Urinary bladder (tissue), 4 donors: Measurements from ENCODE around the gene GOLGA1. TPM values are rescaled to one million over a fixed set of nuclear protein-coding genes. Genes with fewer than 3 reads are reported as not detected.
"Not testable (repeated sequence)": the region's sequence is repeated elsewhere in the genome, so short reads cannot be mapped to it uniquely, and the experiment has no call there.

ENCODE experiments used
- DNase-seq: peaks from one replicate; pipeline ENCODE4 v3.0.0-alpha.2; 2015; ENCODE audit errors: extremely low spot score
- H3K27ac ChIP-seq: one replicate; pipeline ENCODE4 v1.5.1; 2013; ENCODE audit warnings: low read depth, mild to moderate bottlenecking, moderate library complexity
- H3K36me3 ChIP-seq: one replicate; pipeline ENCODE4 v1.6.1; 2013; ENCODE audit warnings: mild to moderate bottlenecking, moderate library complexity; ENCODE audit not compliant: insufficient read depth
- H3K4me1 ChIP-seq: one replicate; pipeline ENCODE4 v1.6.1; 2013; ENCODE audit warnings: mild to moderate bottlenecking, moderate library complexity; ENCODE audit not compliant: insufficient read depth
- H3K4me3 ChIP-seq: one replicate; pipeline ENCODE4 v1.5.1; 2013; ENCODE audit warnings: low read depth, low read length
- WGBS: extraction: QIAGEN DNeasy Blood & Tissue Kit; methylation state at CpG from one replicate; pipeline ENCODE4 v1.1.7; 2013; 5-methylcytosine and 5-hydroxymethylcytosine counted together
- polyA plus RNA-seq: library from polyadenylated mRNA; stranded (reverse); fragments of 200-250 nt; gene quantifications from one replicate; pipeline ENCODE4 v1.2.3, GENCODE V29; 2013
- total RNA-seq: library from RNA; depleted of rRNA; stranded (reverse); fragments of >200 nt; gene quantifications from one replicate; pipeline ENCODE4 v1.2.3, GENCODE V29; 2014
- donor health status: healthy with polysubstance abuse.
- donor health status: healthy.

Gene GOLGA1
- total and polyA plus RNA-seq, 2 donors = 14.2 to 17.7 TPM

DNA sequence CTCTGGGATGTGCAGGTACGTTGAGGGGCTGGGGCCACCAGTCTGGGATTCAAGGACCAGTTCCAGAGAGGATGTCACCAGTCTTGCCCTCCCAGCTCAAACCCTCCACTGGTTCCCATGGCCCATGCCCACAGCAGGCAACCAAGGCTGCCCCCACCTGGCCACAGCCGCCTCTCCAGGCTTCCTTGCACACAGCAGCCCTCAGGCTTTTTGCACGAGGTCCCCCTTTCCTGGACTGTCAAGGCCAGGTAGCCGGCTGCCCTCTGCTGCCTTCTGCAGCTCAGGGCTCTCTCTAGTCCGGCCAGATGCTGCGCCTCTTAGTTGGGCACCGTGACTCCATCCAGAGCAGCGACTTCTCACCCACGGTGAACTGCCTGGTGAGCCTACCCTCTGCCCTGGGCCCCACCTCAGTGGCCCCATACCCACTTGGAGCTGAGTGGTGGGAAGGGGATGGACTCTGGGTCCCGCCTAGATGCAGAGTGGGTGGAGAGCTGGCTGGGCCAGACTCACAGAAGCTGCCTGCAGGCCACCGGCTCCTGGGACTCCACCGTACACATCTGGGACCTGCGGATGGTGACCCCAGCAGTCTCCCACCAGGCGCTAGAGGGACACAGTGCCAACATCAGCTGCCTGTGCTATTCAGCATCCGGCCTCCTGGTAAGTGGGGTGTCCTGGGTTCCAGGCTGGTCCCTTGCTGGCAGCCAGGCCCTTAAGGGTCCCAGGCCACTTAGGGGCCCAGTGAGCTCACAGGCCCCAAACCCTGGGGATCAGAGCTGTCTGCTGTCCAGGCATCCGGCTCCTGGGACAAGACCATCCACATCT lies 84.7 kb downstream of the GOLGA1 start:
- Histone ChIP-seq H3K4me3 (no peak overlapping the region), H3K4me1 (no peaks in the 10 kb centered on the region), H3K27ac (no peak overlapping the region), H3K36me3 (peaks cover 2% of the 10 kb centered on the region)
- no peak for DNase-seq
- WGBS = 59% methylated on average over 16 of the region's 16 CpGs

DNA sequence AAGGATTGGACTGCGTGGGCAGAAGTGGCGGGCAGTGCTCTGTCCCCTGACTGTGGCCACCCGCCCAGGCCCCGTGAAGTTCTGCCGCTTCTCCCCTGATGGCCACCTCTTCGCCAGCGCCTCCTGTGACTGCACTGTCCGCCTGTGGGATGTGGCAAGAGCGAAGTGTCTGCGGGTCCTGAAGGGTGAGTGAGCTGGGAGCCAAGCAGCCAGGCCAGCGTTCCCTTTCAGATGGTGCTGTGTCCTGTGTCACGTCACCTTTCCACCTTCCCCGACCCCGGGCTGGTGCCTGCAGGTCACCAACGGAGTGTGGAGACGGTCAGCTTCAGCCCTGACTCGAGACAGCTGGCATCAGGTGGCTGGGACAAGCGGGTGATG lies 85.3 kb downstream of the GOLGA1 start:
- H3K4me1 ChIP-seq = no peaks in the 10 kb centered on the region
- H3K36me3 ChIP-seq = peaks cover 2% of the 10 kb centered on the region
- no peak overlapping the region for H3K4me3 ChIP-seq
- 85% methylated on average over 18 of the region's 18 CpGs for WGBS
- no peak overlapping the region for H3K27ac ChIP-seq
- DNase-seq = no peak

DNA sequence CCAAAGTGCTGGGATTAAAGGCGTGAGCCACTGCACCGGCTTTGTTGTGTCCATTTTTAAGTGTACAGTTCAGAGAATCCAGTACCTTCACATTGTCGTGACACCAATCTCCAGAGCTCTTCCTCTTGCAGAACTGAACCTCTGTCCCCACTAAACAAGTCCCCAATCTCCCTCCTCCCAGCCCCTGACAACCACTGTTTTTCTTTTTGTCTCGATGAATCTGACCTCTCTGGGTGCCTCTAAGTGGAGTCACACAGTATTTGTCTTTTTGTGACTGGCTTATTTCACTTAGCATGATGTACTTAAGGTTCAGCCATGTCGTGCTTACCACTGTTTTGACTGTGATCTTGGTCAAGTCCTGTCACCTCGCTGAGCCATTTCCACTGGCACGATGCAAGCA lies 86.1 kb downstream of the GOLGA1 start:
- H3K36me3 ChIP-seq = peaks cover 2% of the 10 kb centered on the region
- H3K4me1 ChIP-seq = no peaks in the 10 kb centered on the region
- H3K4me3 ChIP-seq = no peak overlapping the region
- WGBS = 67% methylated on average over 7 of the region's 7 CpGs
- no peak for DNase-seq
- H3K27ac ChIP-seq = no peak overlapping the region

DNA sequence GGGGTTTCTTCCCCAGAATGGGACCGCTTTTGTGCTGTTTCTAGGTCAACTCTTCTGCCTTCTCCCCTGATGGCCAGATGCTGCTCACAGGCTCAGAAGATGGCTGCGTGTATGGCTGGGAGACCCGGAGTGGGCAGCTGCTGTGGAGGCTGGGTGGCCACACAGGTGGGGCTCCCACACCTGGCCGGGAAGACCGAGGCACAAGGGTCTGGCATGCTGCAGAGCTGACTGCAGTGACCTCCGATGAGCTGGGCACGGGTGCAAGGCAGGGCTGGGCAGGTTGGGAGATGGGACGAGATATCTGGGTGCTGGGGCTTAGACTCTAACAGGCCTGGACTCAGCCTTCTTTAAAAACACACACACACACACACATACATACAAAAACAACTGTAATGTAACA lies 86.7 kb downstream of the GOLGA1 start:
- 83% methylated on average over 8 of the region's 8 CpGs for WGBS
- Histone ChIP-seq H3K4me1 (no peaks in the 10 kb centered on the region), H3K36me3 (peaks cover 2% of the 10 kb centered on the region), H3K27ac (no peak overlapping the region), H3K4me3 (no peak overlapping the region)
- DNase-seq = no peak

DNA sequence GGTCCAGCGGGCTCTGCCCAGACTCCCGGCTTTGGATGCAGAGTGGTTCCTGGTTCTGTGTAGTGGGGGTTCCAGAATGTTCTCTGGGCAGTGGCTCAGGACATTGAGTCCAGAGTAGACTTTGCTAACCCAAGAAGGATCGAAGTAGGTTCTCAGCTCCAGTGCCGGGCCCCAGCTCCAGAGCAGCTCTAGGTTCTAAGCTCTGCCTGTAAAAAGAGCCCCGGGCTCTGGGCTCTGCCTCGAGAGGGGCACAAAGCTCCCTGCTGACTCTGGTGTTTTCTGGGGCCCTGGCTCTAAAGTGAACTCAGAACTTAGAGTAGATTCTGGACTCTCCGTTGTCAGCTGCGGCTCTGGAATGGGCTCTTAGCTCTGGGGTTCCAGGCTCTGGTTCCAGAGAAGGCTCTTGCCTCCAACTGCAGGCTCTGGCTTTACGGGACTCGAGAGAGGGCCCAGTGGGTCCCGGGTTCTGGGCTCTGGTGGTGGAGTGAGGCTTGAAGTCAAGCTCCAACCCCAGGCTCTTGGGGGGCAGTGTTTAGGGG lies 87.2 kb downstream of the GOLGA1 start:
- DNase-seq = no peak
- H3K27ac ChIP-seq = no peak overlapping the region
- peak overlapping the region; percentile 34 for H3K4me3 ChIP-seq
- WGBS = 70% methylated on average over 11 of the region's 11 CpGs
- peaks cover 2% of the 10 kb centered on the region for H3K36me3 ChIP-seq
- no peaks in the 10 kb centered on the region for H3K4me1 ChIP-seq

DNA sequence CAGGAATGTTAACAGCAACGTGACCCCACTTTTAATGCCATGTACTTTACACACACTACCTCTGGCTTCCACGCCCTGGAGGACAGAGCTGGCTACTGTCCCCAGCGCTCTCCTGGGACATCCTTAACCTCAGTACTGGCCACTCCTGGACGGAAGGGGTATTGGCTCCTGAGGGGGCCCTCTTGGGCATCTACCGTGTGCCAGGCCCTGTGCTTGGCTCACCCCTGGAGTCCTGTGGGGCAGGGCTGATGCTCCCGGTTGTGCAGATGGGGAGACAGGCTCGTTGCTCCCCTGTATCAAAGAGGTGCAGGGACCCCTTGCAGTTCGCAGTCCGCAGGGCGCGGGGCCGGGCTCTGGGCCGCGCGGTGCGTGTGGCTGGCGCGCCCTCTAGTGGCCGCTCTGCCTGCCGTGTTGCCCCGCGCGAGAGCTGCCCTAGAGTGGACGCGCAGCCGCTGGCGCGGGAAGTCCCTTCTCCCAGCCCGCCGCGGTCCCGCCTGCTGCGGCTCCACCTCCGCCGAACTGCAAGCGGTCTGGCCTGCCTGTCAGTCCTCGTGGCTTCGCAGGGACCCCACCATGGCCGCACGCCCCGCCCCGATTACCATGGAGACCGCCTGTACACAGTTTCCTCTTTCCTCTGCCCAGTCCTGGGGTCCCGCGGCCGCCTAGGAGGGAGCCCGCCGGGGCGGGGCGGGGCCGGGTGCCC lies 87.9 kb downstream of the GOLGA1 start, which contains the start of gene WDR38:
TSS of gene WDR38 (plus strand) at position 632 of the 703 bp plus-strand sequence. CDS start 72 bp downstream, outside the sequence.
- no peak for DNase-seq
- Histone ChIP-seq H3K4me1 (no peaks in the 10 kb centered on the region), H3K4me3 (peak within 1 kb of the TSS; percentile 34), H3K27ac (no peak within 1 kb of the TSS), H3K36me3 (peaks cover 2% of the 10 kb centered on the region)
- under 1% methylated on average over 51 of the region's 51 CpGs for WGBS

DNA sequence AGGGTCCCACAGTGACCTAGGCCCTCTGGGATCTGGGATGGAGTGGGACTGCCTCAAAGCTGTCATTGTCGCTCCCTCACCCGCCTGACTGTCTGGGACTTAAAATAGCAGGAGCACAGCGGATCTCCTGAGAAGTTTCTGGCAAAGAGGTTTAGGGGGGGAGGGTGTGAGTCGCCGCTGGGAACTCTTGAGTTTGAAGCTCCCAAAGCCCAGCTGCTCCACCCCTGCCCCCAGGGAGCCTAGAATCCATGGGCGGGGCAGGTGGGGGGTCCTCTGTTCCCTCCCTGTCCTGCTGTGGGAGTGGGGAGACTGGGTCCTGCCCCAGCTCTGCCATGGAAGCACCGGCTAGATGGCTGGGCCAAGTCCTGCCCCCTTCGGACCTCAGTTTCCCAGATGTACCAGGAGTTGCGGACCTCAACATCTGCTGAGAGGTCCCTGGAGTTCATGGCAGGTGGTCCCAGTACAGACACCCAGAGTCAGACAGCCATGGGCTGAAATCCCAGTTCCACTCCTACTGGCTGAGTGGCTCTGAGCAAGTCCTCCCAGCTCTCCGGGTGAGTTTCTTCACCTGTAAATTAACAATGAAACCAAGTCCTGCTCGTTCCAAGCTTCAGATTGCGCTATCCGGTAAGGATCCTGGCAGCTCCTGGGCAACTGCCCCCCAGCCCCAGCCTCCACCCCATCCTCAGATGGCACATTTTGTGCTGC lies 88.6 kb downstream of the GOLGA1 start:
- Histone ChIP-seq H3K4me3 (no peak overlapping the region), H3K27ac (no peak overlapping the region), H3K4me1 (no peaks in the 10 kb centered on the region), H3K36me3 (no peaks in the 10 kb centered on the region)
- no peak for DNase-seq
- WGBS = 61% methylated on average over 13 of the region's 13 CpGs

DNA sequence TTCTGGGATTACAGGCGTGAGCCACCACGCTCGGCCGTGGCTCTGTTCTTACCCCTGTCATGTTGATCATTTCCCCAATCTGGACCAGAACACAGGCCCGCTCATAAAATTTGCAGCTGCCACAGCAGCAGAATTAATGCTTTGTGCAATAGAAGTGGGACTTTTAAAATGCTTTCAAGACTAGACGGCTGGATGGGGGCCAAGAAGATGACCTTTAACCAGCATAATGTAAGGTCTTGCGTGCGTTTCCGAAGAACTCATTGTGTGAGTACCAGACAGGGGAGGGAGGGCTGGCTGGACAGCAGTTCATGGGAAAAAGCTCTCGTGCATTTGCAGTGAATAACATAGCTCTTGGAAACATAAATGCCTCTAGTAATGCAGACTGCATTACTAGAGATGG lies 91.1 kb downstream of the GOLGA1 start:
- H3K4me3 ChIP-seq = no peak overlapping the region
- H3K4me1 ChIP-seq = no peaks in the 10 kb centered on the region
- H3K27ac ChIP-seq = no peak overlapping the region
- H3K36me3 ChIP-seq = no peaks in the 10 kb centered on the region
- WGBS = 49% methylated on average over 10 of the region's 10 CpGs
- no peak for DNase-seq

DNA sequence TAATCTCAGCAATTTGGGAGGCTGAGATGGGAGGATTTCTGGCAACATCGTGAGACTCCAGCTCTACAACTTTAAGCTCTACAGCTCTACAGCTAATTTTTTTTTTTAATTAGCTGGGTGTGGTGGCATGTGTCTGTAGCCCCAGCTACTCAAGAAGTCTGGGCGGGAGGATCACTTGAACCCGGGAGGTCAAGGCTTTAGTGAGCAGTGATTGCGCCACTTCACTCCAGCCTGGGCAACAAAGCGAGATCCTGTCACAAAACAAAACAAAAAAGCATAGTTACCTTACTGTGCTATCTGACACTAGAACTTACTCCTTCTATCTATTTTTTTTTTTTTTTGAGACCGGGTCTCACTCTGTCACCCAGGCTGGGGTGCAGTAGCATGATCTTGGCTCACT lies 93.9 kb downstream of the GOLGA1 start:
- H3K4me1 ChIP-seq = no peaks in the 10 kb centered on the region
- H3K36me3 ChIP-seq = no peaks in the 10 kb centered on the region
- H3K27ac ChIP-seq = no peak overlapping the region
- no peak for DNase-seq
- 83% methylated on average over 6 of the region's 6 CpGs for WGBS
- H3K4me3 ChIP-seq = no peak overlapping the region

DNA sequence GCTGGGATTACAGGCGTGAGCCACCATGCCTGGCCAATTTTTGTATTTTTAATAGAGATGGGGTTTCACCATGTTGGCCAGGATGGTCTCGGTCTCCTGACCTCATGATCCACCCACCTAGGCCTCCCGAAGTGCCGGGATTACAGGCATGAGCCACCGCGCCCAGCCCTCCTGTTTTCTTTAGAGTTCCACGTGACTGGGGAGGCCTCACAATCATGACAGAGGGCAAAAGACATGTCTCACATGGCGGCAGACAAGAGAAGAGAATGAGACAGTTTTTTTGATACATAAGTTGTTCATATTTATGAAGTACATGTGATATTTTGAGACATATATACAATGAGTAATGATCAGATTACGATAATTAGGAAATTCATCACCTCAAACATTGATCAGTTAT lies 94.4 kb downstream of the GOLGA1 start:
- not testable (repeated sequence) for H3K27ac ChIP-seq, DNase-seq, H3K4me1 ChIP-seq, H3K36me3 ChIP-seq, H3K4me3 ChIP-seq
- WGBS = 93% methylated on average over 9 of the region's 9 CpGs

DNA sequence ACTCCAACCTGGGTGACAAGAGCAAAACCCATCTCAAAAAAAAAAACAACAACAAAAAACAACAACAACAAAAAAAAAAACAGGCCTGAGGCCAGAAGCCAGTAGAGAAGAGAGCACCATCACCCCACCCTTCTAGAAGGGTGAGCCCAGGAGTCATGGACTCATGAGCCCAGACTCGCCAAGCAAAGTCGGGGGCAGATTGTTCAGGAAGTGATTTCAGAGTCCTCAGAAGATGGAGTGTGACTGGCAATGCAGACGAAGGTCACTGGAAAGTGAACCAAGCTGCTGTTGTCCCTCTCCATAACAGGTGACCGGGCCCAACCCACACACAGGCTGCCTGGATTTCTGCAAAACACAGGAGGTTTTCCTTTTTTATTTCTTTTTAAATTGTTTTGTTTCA lies 96.6 kb downstream of the GOLGA1 start:
- H3K27ac ChIP-seq = no peak overlapping the region
- no peaks in the 10 kb centered on the region for H3K4me1 ChIP-seq
- H3K4me3 ChIP-seq = no peak overlapping the region
- 74% methylated on average over 4 of the region's 4 CpGs for WGBS
- H3K36me3 ChIP-seq = no peaks in the 10 kb centered on the region
- DNase-seq = no peak

DNA sequence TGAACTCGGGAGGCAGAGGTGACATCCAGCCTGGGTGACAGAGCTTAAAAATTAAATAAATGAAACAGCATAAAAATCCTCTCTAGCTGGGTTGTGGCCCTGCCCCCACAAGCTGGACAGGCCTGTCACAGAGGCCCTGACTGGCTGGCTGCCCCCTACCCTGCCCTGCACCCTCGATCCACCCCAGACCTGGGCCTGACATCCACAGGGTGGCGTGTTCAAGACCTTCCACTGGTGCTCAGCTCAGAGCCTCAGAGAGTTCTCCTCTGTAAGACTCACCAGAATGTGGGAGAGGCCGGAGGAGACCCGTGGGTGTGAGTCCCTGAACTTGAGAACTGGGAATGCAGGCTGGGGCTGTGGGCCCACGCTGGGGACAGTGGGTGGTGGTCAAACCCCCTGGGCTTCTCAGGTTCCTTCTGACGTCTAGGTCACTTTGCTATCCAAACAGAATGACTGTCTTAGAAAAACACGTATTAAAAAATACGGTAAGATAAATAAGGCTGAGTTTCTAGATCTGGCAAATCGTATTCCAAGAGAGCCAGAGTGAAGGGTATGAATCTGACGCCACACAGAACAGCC lies 97.3 kb downstream of the GOLGA1 start:
- 84% methylated on average over 11 of the region's 11 CpGs for WGBS
- no peak overlapping the region for H3K4me3 ChIP-seq

DNA sequence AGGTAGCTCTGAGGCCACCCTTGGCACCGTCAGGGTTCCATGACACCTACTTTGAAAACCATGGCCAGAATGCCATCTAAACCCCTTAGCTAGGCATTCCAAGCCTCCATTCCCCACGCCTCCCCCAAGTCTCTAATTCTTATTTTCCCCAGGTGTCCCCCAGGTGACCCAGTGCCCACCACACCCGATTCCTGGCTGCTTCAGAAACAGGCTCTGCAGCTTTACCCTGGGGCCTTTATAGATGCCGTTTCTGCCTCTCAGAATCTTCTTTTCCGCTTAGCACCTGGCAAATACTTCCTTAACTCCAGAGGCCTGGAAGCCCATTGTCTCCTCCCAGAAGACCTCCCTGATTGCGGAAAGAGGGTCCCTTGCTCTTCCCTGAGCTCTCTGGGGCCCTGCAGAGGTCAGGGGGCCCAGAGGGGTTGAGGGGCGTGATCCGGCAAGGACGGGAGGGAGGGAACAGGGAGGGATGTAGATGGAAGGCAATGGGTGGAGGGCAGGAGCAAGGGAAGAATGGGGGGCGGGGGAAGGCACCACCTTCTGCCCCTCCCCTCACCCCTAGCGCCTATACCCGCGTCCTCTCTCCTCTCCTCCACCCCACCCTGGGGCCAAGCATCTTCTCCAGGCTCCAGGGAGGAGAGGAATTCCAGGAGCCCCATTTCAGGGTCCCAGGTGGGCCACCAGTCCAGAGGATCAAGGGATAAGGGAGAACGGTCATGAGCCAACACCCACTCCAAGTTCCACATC lies 99.6 kb downstream of the GOLGA1 start:
- 78% methylated on average over 14 of the region's 14 CpGs for WGBS
- H3K27ac ChIP-seq = no peak overlapping the region
- H3K36me3 ChIP-seq = no peaks in the 10 kb centered on the region
- H3K4me1 ChIP-seq = no peaks in the 10 kb centered on the region
- DNase-seq = no peak
- no peak overlapping the region for H3K4me3 ChIP-seq

More for the DNA sequence above, 97.3 kb downstream of the GOLGA1 start:
- DNase-seq = no peak
- Histone ChIP-seq H3K36me3 (no peaks in the 10 kb centered on the region), H3K27ac (no peak overlapping the region), H3K4me1 (no peaks in the 10 kb centered on the region)
